H1 (cell line): Measurements from ENCODE around the gene KCNQ1. TPM values are rescaled to one million over a fixed set of nuclear protein-coding genes. Genes with fewer than 3 reads are reported as not detected.

ENCODE experiments used
- EZH2 ChIP-seq: fragments of 200-600 bp; sonication (generic); IDR thresholded peaks from 2 replicates; pipeline ENCODE4 v1.7.1; 2012; ENCODE audit warnings: low read depth, mild to moderate bottlenecking, moderate library complexity, low read length, inconsistent platforms; ENCODE audit not compliant: severe bottlenecking
- TCF12 ChIP-seq: IDR thresholded peaks from 2 replicates; pipeline ENCODE4 v1.6.1; 2011; ENCODE audit warnings: low read depth, mild to moderate bottlenecking, low read length
- polyA plus RNA-seq, 7 experiments: library from polyadenylated mRNA; depleted of rRNA in 3 of 7; stranded (reverse) in 5 of 7; unstranded in 2 of 7; fragments of >200 nt in 5 of 7; fragments of 200-250 nt in 2 of 7; gene quantifications; 1 replicate in 5 of 7; 2 replicates in 1 of 7; 4 replicates in 1 of 7; pipeline versions ENCODE4 v1.2.1 to v1.2.3, GENCODE V29; 2011 to 2013; ENCODE audit warnings: missing spikeins in 2 of 7, mixed read lengths in 2 of 7
- total RNA-seq: library from RNA; stranded (reverse); fragmentation: NEBNext Ultra II Directional; extraction: Animal tissue kit (Norgen Biotek cat#: 25700); gene quantifications from 2 replicates; pipeline ENCODE4 v1.2.1, GENCODE V29; 2021

KCNQ1 gene
- total and polyA plus RNA-seq, 2 of the 8 experiments (the other 6 are each of a cell fraction or from before 2014, with no cell fraction given) = 1.9 to 2.0 TPM

GRCh38 chr11:2767071-2767470, 322.3 kb downstream of the KCNQ1 start (continued):
- TF ChIP-seq EZH2 (no peak), TCF12 (no peak)
- TF ChIP-seq, all 59 proteins: peak for 0
